Posterior cingulate gyrus (tissue), 11 donors: ENCODE data around the gene RPA1.
"Not testable (repeated sequence)": the region's sequence is repeated elsewhere in the genome, so short reads cannot be mapped to it uniquely, and the experiment has no call there.

Experiments
- DNase-seq, 10 donors: peaks; one replicate each; pipeline versions ENCODE4 v3.0.0 to v3.0.0-alpha.2; 2020 to 2021; ENCODE audit warnings: mixed read lengths in 3 of 10
- intact Hi-C: fragments of 100-400 bp; cut with DNase I; formaldehyde crosslinking; loops from one replicate; pipeline ENCODE4 v1.15.1; 2023

RPA1 gene

GRCh38 chr17:1872976-1873375, 43.2 kb downstream of the RPA1 start:
- no peak for DNase-seq
- intact Hi-C loops, result no loop called here

GRCh38 chr17:1873418-1873817, 43.6 kb downstream of the RPA1 start:
- no peak for DNase-seq
- intact Hi-C loops, result no loop called here

DNA sequence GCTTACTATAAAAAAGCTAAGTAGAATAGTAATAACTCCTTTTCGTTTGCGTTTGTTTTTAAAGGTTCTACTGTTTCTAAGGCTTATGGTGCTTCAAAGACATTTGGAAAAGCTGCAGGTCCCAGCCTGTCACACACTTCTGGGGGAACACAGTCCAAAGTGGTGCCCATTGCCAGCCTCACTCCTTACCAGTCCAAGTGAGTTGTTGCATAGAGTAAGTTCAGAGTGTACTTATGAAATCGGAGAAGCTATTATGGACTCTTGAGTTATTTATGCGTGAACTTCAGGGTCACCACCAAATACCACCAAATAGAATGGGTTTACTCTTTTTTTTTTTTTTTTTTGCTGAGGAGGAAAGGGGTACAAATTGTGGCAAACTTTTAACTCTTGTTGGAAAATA, 45.8 kb downstream of the RPA1 start:
- intact Hi-C loops, result no loop called here
- DNase-seq, result no peak

GRCh38 chr17:1878419-1879121, 48.8 kb downstream of the RPA1 start:
- intact Hi-C loops, result no loop called here

DNA sequence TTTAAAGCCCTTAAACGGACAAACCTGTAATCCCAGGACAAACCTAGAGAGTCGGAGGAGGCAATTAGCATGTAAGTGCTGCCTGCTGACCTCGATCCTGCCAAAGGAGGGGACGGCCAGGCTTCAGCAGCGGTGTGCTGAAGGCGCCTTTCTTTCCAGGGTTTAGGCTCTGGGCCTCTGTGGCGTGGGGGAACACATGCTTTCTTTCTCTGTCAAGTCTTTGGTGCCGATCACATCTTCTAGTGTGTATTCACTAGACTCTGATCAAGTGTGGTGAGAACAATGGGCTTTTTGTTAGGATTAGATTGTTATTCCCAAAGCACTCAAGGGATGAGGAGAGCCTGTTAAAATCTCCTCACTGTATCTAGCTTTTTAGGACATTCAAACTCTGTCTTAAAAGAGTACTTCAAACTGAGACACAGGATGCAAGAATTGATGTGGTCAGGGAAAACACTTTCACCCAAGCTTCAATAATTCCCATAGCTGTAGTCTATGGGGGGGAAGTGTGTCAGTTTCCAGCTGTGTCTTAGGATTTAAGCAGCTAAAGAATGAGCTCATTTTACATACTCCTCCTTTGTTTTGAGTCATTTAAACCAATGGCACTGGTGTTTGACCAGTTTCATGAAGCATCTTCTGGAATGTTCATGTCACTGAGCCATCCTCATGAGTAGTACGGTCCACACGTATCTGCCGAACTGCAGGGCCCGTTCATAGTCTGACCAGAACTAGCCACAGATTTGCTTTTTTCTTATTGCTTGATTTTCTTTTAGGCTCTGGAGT, 51.2 kb downstream of the RPA1 start:
- intact Hi-C loops, result no loop called here
- DNase-seq, result peak in 5 of 10 donors; percentile 16 to 81 (median 27)

More at GRCh38 chr17:1878419-1879121, 48.8 kb downstream of the RPA1 start:
- peak in 1 of 10 donors; percentile 32 for DNase-seq

GRCh38 chr17:1882836-1883235, 53.0 kb downstream of the RPA1 start:
- peak in 4 of 10 donors; percentile 12 to 45 (median 38) for DNase-seq

DNA sequence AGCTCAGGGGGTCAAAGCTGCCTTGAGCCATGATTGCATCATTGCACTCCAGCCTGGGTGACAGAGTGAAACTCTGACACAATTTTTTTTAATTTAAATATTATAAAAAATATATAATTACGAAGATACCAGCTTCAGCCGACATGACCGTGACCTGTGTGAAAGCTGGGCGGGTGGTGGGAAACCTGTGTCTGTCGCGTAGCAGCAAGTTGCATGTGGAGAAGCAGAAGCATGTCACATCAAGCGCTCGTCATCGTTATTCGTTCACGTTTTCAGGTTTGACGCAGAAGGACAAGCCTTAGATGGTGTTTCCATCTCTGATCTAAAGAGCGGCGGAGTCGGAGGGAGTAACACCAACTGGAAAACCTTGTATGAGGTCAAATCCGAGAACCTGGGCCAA, 53.7 kb downstream of the RPA1 start:
- intact Hi-C loops, result no loop called here
- DNase-seq, result peak in 2 of 10 donors; percentile 60 to 61

More at GRCh38 chr17:1882836-1883235, 53.0 kb downstream of the RPA1 start:
- intact Hi-C loops, result no loop called here

GRCh38 chr17:1888741-1889140, 58.9 kb downstream of the RPA1 start:
- intact Hi-C loops, result no loop called here
- no peak for DNase-seq

- peak in 2 of 10 donors; percentile 19 to 45 for DNase-seq
- intact Hi-C loops, result no loop called here
Measured at GRCh38 chr17:1890758-1891450, 61.1 kb downstream of the RPA1 start.

GRCh38 chr17:1894753-1895339, 65.0 kb downstream of the RPA1 start:
- intact Hi-C loops, result no loop called here
- peak in 2 of 10 donors; percentile 13 to 34 for DNase-seq

- intact Hi-C loops, result not testable (repeated sequence)
Measured at GRCh38 chr17:1895479-1895878, 65.7 kb downstream of the RPA1 start.

GRCh38 chr17:1896243-1897104, 66.7 kb downstream of the RPA1 start:
- peak in 2 of 10 donors; percentile 12 to 27 for DNase-seq

More at GRCh38 chr17:1895479-1895878, 65.7 kb downstream of the RPA1 start:
- DNase-seq, result peak in 2 of 10 donors; percentile 23 to 28

DNA sequence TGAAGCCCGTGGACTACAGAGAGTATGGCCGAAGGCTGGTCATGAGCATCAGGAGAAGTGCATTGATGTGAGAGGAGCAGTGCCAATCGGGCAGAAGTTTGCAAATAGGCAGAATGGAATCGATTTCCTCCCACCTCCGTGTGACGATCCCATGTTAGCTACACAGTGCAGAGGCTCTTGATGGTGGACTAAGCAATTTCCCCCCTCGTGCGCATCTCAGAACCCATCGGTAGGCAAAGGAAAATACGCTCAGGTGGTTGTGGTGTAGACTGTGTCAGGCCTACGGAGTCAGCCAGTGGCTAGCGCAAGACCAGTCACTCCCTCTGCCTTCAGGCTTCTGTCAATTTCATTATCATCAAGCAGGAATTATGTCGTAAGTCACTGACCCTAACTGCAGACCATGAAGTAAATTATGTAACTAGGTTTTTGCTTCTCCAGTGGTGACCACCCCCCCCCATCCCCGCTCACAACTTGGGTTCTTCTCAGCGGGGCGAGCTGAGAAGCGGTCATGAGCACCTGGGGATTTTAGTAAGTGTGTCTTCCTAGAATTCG, 67.4 kb downstream of the RPA1 start:
- peak in 1 of 10 donors; percentile 26 for DNase-seq
- intact Hi-C loops, result no loop called here

More at GRCh38 chr17:1896243-1897104, 66.7 kb downstream of the RPA1 start:
- intact Hi-C loops, result no loop called here

DNA sequence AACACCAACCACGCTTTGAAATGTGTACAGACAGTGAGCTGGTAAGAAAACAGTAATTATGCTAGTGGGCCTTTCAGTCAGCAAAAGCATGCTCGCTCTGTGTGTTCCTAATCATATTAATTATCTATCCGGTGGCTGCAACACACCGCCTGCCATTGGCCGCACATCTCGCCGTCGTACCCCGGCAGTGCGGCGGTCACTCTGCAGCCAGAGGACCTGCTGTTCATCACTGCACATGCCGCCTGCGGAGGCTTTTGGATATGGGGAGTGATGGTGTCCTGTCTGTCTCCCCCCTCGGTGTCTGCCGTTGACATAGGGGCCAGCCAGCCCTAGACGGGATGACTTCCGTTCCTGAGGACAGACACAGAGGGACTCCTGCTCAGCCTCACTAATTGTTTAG, 68.5 kb downstream of the RPA1 start:
- peak in 2 of 10 donors; percentile 37 to 75 for DNase-seq
- intact Hi-C loops, result no loop called here

GRCh38 chr17:1898872-1899271, 69.1 kb downstream of the RPA1 start:
- DNase-seq, result peak in 2 of 10 donors; percentile 33 to 82
- intact Hi-C loops, result no loop called here

- no peak for DNase-seq
- intact Hi-C loops, result no loop called here
Measured at GRCh38 chr17:1899403-1900000, 69.7 kb downstream of the RPA1 start.

DNA sequence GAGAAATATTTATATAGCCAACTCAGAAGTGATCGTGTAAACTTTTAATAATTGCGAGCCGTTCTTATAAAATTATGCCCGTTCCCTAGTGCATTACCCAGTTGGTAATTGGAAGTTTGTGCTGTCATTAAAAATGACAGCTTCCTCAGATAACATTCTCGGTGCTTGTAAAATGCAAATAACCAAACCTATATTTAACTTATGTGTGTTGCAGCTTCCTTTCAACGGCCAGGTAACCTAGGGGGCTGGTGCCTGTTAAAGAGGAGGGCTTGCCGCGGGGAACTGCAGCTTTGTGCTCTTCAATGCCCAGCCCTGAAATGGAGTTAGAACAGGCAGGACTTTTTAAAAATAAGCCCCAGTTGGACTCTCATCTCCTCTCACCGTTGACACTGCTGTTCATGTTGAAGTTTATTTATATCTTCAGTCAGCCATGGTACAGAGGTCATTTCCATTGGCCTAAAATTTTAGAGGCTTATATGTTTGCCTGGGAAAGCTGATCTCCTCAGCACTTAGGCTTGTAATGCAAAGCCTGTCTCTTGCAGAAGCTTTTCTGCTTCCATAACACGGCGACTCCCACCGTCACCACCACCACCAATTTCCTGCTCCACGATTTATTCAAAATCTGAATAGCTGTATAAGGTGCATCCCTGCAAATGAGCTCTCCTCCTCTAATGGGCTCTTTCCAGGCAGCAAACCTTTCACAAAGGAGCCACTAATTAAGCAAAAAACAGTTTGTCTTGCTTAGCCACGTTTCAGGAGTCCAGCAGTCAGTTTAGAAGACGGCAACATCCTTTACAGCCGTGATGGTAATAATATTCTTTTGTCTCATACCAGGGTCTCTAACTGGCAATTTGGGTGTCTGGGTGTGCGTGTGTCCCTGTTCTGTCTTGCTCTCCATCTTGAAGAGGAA, 74.7 kb downstream of the RPA1 start:
- DNase-seq, result peak in 3 of 10 donors; percentile 6 to 49 (median 16)
- intact Hi-C loops, result no loop called here
